ENCODE data around the gene TTBK2. TPM values are rescaled to one million over a fixed set of nuclear protein-coding genes. Genes with fewer than 3 reads are reported as not detected.

Gene TTBK2
- total and polyA plus RNA-seq, 2 experiments from 2014 or later = 11.9 to 29.0 TPM

DNA sequence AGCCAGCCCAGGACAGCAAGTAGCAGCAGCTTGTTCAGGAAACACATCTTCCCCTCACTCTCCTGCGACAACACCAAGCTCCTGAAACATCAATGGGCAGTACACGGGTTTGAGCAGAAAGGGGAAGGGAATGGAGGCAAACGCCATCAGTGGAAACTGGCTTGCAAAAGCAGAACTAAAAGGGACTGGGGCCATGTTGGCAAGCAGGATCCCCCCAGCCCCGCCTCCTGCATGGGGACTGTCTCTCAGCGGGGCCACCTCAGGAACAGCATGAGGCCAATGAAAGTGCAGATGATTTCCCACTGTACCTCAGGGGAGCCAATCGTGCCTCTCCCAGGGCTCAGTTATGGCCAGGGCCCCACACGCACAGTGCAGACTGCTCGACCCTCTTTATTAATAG, 190.4 kb downstream of the TTBK2 start:
- H3K9me3 ChIP-seq (ENCODE audit: low read depth) = no peaks in the 10 kb centered on the region
- H3K4me1 ChIP-seq (ENCODE audit: low read depth) = no peaks in the 10 kb centered on the region
- peaks cover 56% of the 10 kb centered on the region for H3K36me3 ChIP-seq
- no peaks in the 10 kb centered on the region for H3K27me3 ChIP-seq
- H3K27ac ChIP-seq = no peak overlapping the region
- TF ChIP-seq, protein P1, sequence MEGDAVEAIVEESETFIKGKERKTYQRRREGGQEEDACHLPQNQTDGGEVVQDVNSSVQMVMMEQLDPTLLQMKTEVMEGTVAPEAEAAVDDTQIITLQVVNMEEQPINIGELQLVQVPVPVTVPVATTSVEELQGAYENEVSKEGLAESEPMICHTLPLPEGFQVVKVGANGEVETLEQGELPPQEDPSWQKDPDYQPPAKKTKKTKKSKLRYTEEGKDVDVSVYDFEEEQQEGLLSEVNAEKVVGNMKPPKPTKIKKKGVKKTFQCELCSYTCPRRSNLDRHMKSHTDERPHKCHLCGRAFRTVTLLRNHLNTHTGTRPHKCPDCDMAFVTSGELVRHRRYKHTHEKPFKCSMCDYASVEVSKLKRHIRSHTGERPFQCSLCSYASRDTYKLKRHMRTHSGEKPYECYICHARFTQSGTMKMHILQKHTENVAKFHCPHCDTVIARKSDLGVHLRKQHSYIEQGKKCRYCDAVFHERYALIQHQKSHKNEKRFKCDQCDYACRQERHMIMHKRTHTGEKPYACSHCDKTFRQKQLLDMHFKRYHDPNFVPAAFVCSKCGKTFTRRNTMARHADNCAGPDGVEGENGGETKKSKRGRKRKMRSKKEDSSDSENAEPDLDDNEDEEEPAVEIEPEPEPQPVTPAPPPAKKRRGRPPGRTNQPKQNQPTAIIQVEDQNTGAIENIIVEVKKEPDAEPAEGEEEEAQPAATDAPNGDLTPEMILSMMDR (IDR thresholded peaks at IDR 0.05; ENCODE audit: low read depth, low read length) = no peak
- no peak for DNase-seq (ENCODE audit: low read depth in 1 of 2, low spot score in 1 of 2)
- H3K4me3 ChIP-seq = no peak overlapping the region

DNA sequence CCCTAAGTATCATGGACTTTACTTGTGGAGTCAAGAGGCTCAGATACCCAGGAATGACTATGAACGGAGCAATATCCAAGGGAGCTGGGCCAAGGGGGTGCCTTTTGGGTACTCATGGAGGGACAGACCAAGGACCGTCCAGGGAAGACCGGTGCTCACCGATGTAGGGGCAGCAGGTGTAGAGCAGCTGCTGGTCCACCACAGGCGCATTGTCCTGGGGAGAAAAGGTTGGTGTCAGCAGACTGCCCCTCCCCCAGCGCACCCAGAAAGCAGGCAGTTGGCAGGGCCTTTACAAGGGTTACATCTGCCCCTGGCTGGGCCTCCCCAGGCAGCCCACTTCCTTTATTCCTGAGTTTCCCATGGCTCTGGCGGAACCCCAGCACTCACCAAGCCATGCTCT, 191.2 kb downstream of the TTBK2 start:
- no peak overlapping the region for H3K27ac ChIP-seq
- H3K4me3 ChIP-seq = no peak overlapping the region
- TF ChIP-seq, protein P1 (IDR thresholded peaks at IDR 0.05; ENCODE audit: low read depth, low read length) = no peak
- no peaks in the 10 kb centered on the region for H3K27me3 ChIP-seq
- DNase-seq (ENCODE audit: low read depth in 1 of 2, low spot score in 1 of 2) = no peak
- peaks cover 60% of the 10 kb centered on the region for H3K36me3 ChIP-seq
- H3K4me1 ChIP-seq (ENCODE audit: low read depth) = no peaks in the 10 kb centered on the region
- H3K9me3 ChIP-seq (ENCODE audit: low read depth) = no peaks in the 10 kb centered on the region

DNA sequence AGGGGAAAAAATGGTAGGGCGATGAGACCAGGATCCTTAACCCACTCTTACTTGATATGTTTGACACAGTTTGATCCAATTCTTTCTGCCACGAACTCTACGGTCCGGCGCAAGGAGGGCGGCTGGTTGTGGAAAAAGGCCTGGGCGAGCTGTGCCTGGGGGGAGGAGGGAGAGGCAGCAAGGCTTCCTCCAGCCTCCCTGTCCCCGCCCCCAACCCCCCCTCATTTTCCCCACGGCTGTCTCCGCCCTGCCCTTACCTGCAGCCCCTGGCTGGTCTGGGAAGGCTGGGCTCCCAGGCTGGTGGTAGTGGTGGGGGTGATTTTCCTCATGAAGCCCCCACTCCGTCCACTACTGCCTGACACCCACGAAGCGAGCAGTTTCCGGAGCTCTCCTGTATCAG, 191.6 kb downstream of the TTBK2 start:
- no peaks in the 10 kb centered on the region for H3K27me3 ChIP-seq
- no peaks in the 10 kb centered on the region for H3K9me3 ChIP-seq (ENCODE audit: low read depth)
- TF ChIP-seq, protein P1 (IDR thresholded peaks at IDR 0.05; ENCODE audit: low read depth, low read length) = no peak
- no peak overlapping the region for H3K27ac ChIP-seq
- no peak overlapping the region for H3K4me3 ChIP-seq
- H3K36me3 ChIP-seq = peaks cover 60% of the 10 kb centered on the region
- DNase-seq (ENCODE audit: low read depth in 1 of 2, low spot score in 1 of 2) = no peak
- H3K4me1 ChIP-seq (ENCODE audit: low read depth) = no peaks in the 10 kb centered on the region

DNA sequence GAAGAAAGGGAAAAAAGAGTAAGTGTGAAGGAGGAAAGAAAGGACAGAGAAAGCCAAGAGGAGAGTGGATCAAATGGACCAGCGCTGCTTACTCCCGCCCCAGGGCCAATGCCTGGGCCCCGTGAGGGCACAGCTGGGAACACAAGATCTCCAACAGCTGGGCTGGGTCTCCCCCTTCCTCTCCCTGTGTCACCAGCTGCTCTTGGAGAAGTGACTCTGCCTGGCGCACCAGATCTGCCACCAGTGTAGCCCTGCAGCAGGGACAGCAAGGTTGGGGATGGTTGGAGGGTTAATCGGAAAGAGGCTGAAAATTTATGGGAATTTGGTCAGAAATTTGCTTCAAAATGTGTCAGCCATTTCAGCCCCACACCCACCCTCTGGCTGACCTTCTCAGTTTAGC, 192.0 kb downstream of the TTBK2 start:
- Histone ChIP-seq H3K4me3 (no peak overlapping the region), H3K27me3 (no peaks in the 10 kb centered on the region), H3K27ac (no peak overlapping the region), H3K9me3 (ENCODE audit: low read depth) (no peaks in the 10 kb centered on the region), H3K4me1 (ENCODE audit: low read depth) (no peaks in the 10 kb centered on the region), H3K36me3 (peaks cover 57% of the 10 kb centered on the region)
- TF ChIP-seq, protein P1 (IDR thresholded peaks at IDR 0.05; ENCODE audit: low read depth, low read length) = no peak
- no peak for DNase-seq (ENCODE audit: low read depth in 1 of 2, low spot score in 1 of 2)

DNA sequence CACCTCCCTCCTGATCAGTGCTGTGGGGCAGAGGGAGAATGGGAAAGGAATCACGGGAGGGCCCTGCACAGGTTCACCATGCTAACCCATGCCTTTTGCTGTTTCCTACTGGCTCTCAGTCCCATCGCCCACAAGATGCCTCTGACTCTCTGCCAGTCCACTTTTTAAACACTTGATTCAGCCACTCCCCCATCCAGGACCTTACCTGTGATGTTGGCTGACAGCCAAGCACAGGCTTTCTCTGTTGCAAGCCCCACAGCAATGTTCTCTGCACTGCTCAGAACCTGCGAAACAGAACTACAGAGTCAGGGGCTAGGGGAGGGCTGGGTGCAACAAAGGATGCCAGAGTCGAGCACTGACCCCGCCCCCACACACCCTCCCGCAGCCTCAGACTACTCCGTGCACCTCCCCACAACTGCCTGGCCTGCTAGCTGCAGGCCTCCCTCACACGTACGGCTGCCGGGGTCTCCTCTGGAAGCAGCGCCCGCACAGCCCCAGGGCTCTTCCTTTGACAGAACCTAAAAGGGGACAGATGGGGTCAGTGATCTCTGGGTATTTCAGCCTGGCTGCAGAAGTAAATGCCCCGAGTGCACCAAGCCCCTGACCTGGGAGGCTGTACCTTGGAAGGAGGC, 192.7 kb downstream of the TTBK2 start:
- no peak for DNase-seq (ENCODE audit: low read depth in 1 of 2, low spot score in 1 of 2)
- TF ChIP-seq, protein P1 (IDR thresholded peaks at IDR 0.05; ENCODE audit: low read depth, low read length) = no peak
- Histone ChIP-seq H3K27ac (no peak overlapping the region), H3K4me3 (no peak overlapping the region), H3K36me3 (peaks cover 58% of the 10 kb centered on the region), H3K4me1 (ENCODE audit: low read depth) (no peaks in the 10 kb centered on the region), H3K9me3 (ENCODE audit: low read depth) (no peaks in the 10 kb centered on the region), H3K27me3 (no peaks in the 10 kb centered on the region)

Measured in cardiac muscle cell (in vitro differentiated cells and primary cell).